ENCODE results near the gene TYMS.

Gene TYMS

DNA sequence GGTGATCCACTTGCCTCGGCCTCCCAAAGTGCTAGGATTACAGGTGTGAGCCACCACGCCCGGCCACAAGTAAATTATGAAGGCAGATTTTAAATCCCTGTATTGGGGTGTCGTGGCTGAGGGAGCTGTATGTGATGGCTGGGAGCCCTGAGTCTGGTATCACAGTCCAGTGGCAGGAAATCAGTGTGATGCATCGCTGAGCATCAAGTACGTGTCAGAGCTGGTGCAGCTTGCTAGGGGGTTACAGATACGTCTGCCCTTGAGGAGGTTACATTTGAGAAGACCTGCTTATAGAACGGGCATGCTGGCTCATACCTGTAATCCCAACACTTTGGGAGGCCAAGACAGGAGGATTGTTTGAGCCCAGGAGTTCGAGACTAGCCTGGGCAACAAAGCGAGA, 50.6 kb downstream of the TYMS start:
- Histone ChIP-seq H3K4me3 (ENCODE audit: low read length) (no peak overlapping the region), H3K4ac (ENCODE audit: low read depth, low read length) (no peak overlapping the region), H2AK5ac (ENCODE audit: low read length) (no peak overlapping the region), H3K56ac (ENCODE audit: low read length) (no peak overlapping the region), H3K27me3 (ENCODE audit: insufficient read depth, low read length, poor library complexity) (no peaks in the 10 kb centered on the region), H2BK5ac (ENCODE audit: low read length) (no peak overlapping the region), H3K23ac (ENCODE audit: low read length) (no peak overlapping the region), H4K5ac (ENCODE audit: low read length) (no peak overlapping the region), H3K79me2 (ENCODE audit: control insufficient read depth, insufficient read depth, low read length) (peaks cover 13% of the 10 kb centered on the region), H2BK120ac (ENCODE audit: low read depth, low read length) (no peak overlapping the region), H4K8ac (ENCODE audit: low read depth, low read length) (no peak overlapping the region), H3K36me3 (ENCODE audit: control insufficient read depth, insufficient read depth, low read length) (peaks cover 3% of the 10 kb centered on the region), H2BK15ac (replicated peaks; ENCODE audit: low read depth) (no peak overlapping the region), H3K4me2 (ENCODE audit: low read length) (no peak overlapping the region), H3K9ac (ENCODE audit: low read length) (no peak overlapping the region), H3K18ac (ENCODE audit: low read length) (no peak overlapping the region), H3K4me1 (ENCODE audit: control insufficient read depth, low read depth, low read length) (no peaks in the 10 kb centered on the region), H3K27ac (ENCODE audit: low read depth, low read length) (no peak overlapping the region), H3K79me1 (ENCODE audit: low read length) (peaks cover 11% of the 10 kb centered on the region)
- no CpG with 5 or more reads among the region's 10 CpGs for WGBS (ENCODE audit: extremely low coverage, insufficient coverage, low lambda C conversion rate)
- DNase-seq = no peak

DNA sequence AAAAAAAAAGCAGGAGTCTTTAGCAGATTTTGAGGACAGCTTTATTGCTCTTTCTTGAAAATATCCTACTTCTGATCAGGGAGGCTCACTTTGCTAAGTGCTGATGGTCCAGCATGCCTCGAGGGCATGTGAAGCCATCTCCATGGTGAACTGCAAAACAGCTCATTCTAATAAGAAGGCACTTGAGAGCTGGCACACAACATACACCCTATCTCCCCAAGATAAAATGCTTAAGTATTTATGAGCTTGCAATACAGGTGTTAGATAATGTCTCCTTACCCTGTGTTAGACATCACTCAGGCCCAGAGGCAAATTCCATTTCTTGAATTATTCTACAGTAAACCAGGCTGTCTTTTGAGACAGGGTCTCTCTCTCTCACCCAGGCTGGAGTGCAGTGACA, 52.3 kb downstream of the TYMS start:
- Histone ChIP-seq H3K9ac (ENCODE audit: low read length) (no peak overlapping the region), H3K4ac (ENCODE audit: low read depth, low read length) (no peak overlapping the region), H4K8ac (ENCODE audit: low read depth, low read length) (no peak overlapping the region), H2AK5ac (ENCODE audit: low read length) (no peak overlapping the region), H3K56ac (ENCODE audit: low read length) (no peak overlapping the region), H3K4me3 (ENCODE audit: low read length) (no peak overlapping the region), H3K23ac (ENCODE audit: low read length) (no peak overlapping the region), H3K79me1 (ENCODE audit: low read length) (peaks cover 11% of the 10 kb centered on the region), H2BK5ac (ENCODE audit: low read length) (no peak overlapping the region), H2BK120ac (ENCODE audit: low read depth, low read length) (no peak overlapping the region), H3K27ac (ENCODE audit: low read depth, low read length) (no peak overlapping the region), H4K5ac (ENCODE audit: low read length) (no peak overlapping the region), H3K36me3 (ENCODE audit: control insufficient read depth, insufficient read depth, low read length) (peaks cover 3% of the 10 kb centered on the region), H3K79me2 (ENCODE audit: control insufficient read depth, insufficient read depth, low read length) (peaks cover 13% of the 10 kb centered on the region), H3K27me3 (ENCODE audit: insufficient read depth, low read length, poor library complexity) (no peaks in the 10 kb centered on the region), H3K4me2 (ENCODE audit: low read length) (no peak overlapping the region), H3K4me1 (ENCODE audit: control insufficient read depth, low read depth, low read length) (no peaks in the 10 kb centered on the region), H3K18ac (ENCODE audit: low read length) (no peak overlapping the region), H2BK15ac (replicated peaks; ENCODE audit: low read depth) (no peak overlapping the region)
- DNase-seq = peak; percentile 55
- WGBS (ENCODE audit: extremely low coverage, insufficient coverage, low lambda C conversion rate) = no CpG with 5 or more reads among the region's 1 CpG

DNA sequence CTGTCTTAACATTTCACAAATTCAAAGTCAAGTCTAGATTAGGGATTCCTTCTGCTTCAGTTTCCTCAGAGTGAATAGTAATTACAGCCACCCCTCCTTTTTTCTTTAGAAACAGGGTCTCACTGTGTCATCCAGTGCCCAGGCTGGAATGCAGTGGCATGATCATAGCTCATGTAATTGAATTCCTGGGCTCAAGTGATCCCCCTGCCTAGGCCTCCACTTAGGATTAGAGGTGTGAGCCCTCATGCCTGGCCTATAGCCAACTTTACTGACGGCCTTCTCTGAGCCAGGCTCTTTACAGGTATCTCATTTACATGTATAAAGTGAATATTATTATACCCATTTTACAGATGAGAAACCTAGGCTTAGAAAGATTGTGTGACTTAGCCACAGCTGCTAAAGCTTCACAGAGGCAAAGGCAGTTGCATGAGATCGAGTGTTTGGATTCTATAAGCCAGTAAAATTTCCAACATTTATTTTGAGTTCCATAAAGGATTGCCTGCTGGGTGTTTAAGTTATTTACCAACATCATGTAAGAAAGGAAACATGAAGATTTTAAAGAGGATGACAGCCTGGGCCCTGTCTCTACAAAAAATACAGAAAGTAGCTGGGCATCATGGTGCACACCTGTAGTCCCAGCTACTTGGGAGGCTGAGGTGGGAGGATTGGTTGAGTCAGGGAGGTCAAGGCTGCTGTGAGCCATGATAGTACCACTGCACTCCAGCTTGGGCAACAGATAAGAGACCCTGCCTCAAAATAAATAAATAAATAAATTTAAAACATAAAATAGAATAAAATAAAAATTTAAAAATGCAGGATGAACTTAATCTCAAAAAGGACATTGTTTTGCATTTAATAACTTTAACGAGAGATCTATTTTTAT, 53.2 kb downstream of the TYMS start:
- Histone ChIP-seq H3K79me2 (ENCODE audit: control insufficient read depth, insufficient read depth, low read length) (peaks cover 13% of the 10 kb centered on the region), H3K4ac (ENCODE audit: low read depth, low read length) (no peak overlapping the region), H4K8ac (ENCODE audit: low read depth, low read length) (no peak overlapping the region), H2AK5ac (ENCODE audit: low read length) (no peak overlapping the region), H3K9ac (ENCODE audit: low read length) (no peak overlapping the region), H2BK15ac (replicated peaks; ENCODE audit: low read depth) (no peak overlapping the region), H3K27ac (ENCODE audit: low read depth, low read length) (no peak overlapping the region), H3K23ac (ENCODE audit: low read length) (no peak overlapping the region), H3K4me1 (ENCODE audit: control insufficient read depth, low read depth, low read length) (no peaks in the 10 kb centered on the region), H2BK120ac (ENCODE audit: low read depth, low read length) (no peak overlapping the region), H3K79me1 (ENCODE audit: low read length) (peaks cover 11% of the 10 kb centered on the region), H3K18ac (ENCODE audit: low read length) (no peak overlapping the region), H3K56ac (ENCODE audit: low read length) (no peak overlapping the region), H4K5ac (ENCODE audit: low read length) (no peak overlapping the region), H3K27me3 (ENCODE audit: insufficient read depth, low read length, poor library complexity) (no peaks in the 10 kb centered on the region), H3K36me3 (ENCODE audit: control insufficient read depth, insufficient read depth, low read length) (no peaks in the 10 kb centered on the region), H3K4me3 (ENCODE audit: low read length) (no peak overlapping the region), H2BK5ac (ENCODE audit: low read length) (no peak overlapping the region), H3K4me2 (ENCODE audit: low read length) (no peak overlapping the region)
- no CpG with 5 or more reads among the region's 3 CpGs for WGBS (ENCODE audit: extremely low coverage, insufficient coverage, low lambda C conversion rate)
- DNase-seq = no peak

DNA sequence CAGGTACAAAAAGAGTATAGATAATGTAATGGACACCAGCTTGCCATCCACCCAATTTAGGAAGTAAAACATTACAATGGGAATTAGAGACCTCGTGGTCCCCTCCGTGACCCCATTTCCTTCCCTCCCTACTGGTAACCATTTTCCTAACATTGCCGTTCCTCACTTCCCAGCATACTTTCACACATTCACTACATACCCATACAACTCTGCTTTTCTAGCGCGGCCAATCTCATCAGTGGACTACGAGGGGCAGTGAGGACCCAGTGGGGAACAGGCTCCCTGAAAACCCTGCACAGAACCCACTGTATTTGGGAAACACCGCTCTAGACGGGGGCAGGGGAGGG, 53.8 kb downstream of the TYMS start:
- Histone ChIP-seq H3K23ac (ENCODE audit: low read length) (no peak overlapping the region), H3K4me1 (ENCODE audit: control insufficient read depth, low read depth, low read length) (no peaks in the 10 kb centered on the region), H3K79me1 (ENCODE audit: low read length) (peaks cover 11% of the 10 kb centered on the region), H3K27me3 (ENCODE audit: insufficient read depth, low read length, poor library complexity) (no peaks in the 10 kb centered on the region), H3K9ac (ENCODE audit: low read length) (peak overlapping the region; percentile 93), H3K4me2 (ENCODE audit: low read length) (peak overlapping the region; percentile 99), H3K56ac (ENCODE audit: low read length) (peak overlapping the region; percentile 93), H3K36me3 (ENCODE audit: control insufficient read depth, insufficient read depth, low read length) (no peaks in the 10 kb centered on the region), H3K79me2 (ENCODE audit: control insufficient read depth, insufficient read depth, low read length) (peaks cover 13% of the 10 kb centered on the region), H2AK5ac (ENCODE audit: low read length) (peak overlapping the region; percentile 72), H3K18ac (ENCODE audit: low read length) (no peak overlapping the region), H4K5ac (ENCODE audit: low read length) (no peak overlapping the region), H4K8ac (ENCODE audit: low read depth, low read length) (no peak overlapping the region), H3K4me3 (ENCODE audit: low read length) (peak overlapping the region; percentile 88), H2BK120ac (ENCODE audit: low read depth, low read length) (no peak overlapping the region), H2BK5ac (ENCODE audit: low read length) (no peak overlapping the region), H2BK15ac (replicated peaks; ENCODE audit: low read depth) (no peak overlapping the region), H3K4ac (ENCODE audit: low read depth, low read length) (no peak overlapping the region), H3K27ac (ENCODE audit: low read depth, low read length) (no peak overlapping the region)
- peak; percentile 43 for DNase-seq
- no CpG with 5 or more reads among the region's 8 CpGs for WGBS (ENCODE audit: extremely low coverage, insufficient coverage, low lambda C conversion rate)

DNA sequence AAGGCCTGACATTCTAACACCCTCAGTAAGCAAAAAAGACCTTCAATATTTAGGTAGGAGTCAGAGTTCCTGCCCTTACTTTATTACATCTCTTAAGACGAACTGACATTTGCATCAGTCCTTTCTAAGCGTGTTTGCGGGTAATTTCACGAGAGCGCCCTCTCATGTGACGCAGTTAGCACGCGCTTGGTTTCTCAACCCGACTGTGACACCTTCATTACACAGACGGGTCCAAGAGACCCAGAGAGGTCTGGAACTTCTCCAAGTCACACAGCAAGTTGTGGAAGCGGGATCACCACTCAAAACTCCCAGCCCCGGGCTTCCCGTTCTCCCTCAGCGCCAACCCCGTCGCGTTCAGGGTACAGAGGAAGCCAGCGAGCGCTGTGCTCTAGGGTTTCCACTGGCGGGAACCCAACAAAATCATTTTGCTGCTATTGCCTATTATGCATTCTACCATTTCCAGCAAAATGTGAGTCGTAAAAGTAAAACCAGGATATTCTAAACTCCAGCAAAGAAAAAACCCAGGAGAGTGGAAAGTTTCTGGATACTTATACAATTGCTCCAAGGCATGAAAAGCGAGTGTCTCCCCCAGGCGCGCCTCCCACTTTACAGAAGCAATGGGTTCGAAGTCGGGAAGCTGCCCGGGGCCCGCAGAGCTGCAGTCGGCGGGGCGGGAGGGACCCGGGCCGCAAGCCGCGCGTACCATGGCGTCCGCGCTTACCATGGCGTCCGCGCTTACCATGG, 54.4 kb downstream of the TYMS start:
- Histone ChIP-seq H3K56ac (ENCODE audit: low read length) (peak overlapping the region; percentile 93), H3K4me2 (ENCODE audit: low read length) (peak overlapping the region; percentile 99), H3K18ac (ENCODE audit: low read length) (peak overlapping the region; percentile 69), H3K79me1 (ENCODE audit: low read length) (peaks cover 11% of the 10 kb centered on the region), H3K27ac (ENCODE audit: low read depth, low read length) (peak overlapping the region; percentile 67), H3K79me2 (ENCODE audit: control insufficient read depth, insufficient read depth, low read length) (peaks cover 13% of the 10 kb centered on the region), H2BK120ac (ENCODE audit: low read depth, low read length) (no peak overlapping the region), H2AK5ac (ENCODE audit: low read length) (peak overlapping the region; percentile 72), H3K4ac (ENCODE audit: low read depth, low read length) (no peak overlapping the region), H3K9ac (ENCODE audit: low read length) (peak overlapping the region; percentile 93), H3K23ac (ENCODE audit: low read length) (no peak overlapping the region), H4K5ac (ENCODE audit: low read length) (no peak overlapping the region), H2BK5ac (ENCODE audit: low read length) (no peak overlapping the region), H3K4me3 (ENCODE audit: low read length) (peak overlapping the region; percentile 88), H4K8ac (ENCODE audit: low read depth, low read length) (no peak overlapping the region), H2BK15ac (replicated peaks; ENCODE audit: low read depth) (no peak overlapping the region), H3K27me3 (ENCODE audit: insufficient read depth, low read length, poor library complexity) (no peaks in the 10 kb centered on the region), H3K4me1 (ENCODE audit: control insufficient read depth, low read depth, low read length) (no peaks in the 10 kb centered on the region), H3K36me3 (ENCODE audit: control insufficient read depth, insufficient read depth, low read length) (no peaks in the 10 kb centered on the region)
- WGBS (ENCODE audit: extremely low coverage, insufficient coverage, low lambda C conversion rate) = no CpG with 5 or more reads among the region's 42 CpGs
- peak; percentile 74 for DNase-seq
